HCT116 (cell line): ENCODE data around the gene SLC9A9. TPM values are rescaled to one million over a fixed set of nuclear protein-coding genes. Genes with fewer than 3 reads are reported as not detected.
A peak's percentile ranks its signal among the peaks of the same experiment; 100 is the strongest.

Experiments used
- ATAC-seq: fragments of 200-7000 bp; cut with Tn5 transposase; 2 replicates; pipeline ENCODE4 v1.9.1; 2020; ENCODE audit warnings: mild to moderate bottlenecking, moderate library complexity
- BruUV-seq: library from RNA; stranded (reverse); fragments of 400-500 nt; replicated peaks from 2 replicates; lab custom pipeline; 2021; lab: Mats Ljungman, UMichigan
- CTCF ChIA-PET: fragments of 300-600 bp; sonication (Branson Sonifier 250); formaldehyde crosslinking; loops from one replicate; lab custom pipeline; 2021; ENCODE audit warnings: antibody characterized with exemption; lab: Charles Lee
- POLR2A ChIA-PET: fragments of 300-600, 350-600 bp; sonication (Branson Sonifier 250); formaldehyde crosslinking; loops from one replicate; lab custom pipeline; 2021; ENCODE audit warnings: antibody characterized with exemption; lab: Charles Lee
- RAD21 ChIA-PET, 2 experiments: fragments of 300-600 bp; sonication (Branson Sonifier 250); formaldehyde crosslinking; loops; one replicate each; lab custom pipeline; 2023; ENCODE audit warnings: low total read pairs in 2 of 2; ENCODE audit not compliant: uncharacterized antibody in 2 of 2, unreplicated experiment in 2 of 2, low non-redundant PET in 1 of 2; lab: Charles Lee
- DNase-seq: peaks from one replicate; pipeline ENCODE4 v3.0.0-alpha.2; 2010; ENCODE audit warnings: low read depth, low spot score
- H2AFZ ChIP-seq: fragments of 200-600 bp; shearing (Covaris generic), sonication (generic); 2 replicates; pipeline ENCODE4 v1.6.1; 2017; ENCODE audit warnings: low read depth, mixed run types, mixed read lengths, antibody characterized with exemption, low read length; ENCODE audit not compliant: poor library complexity, severe bottlenecking
- H3K27ac ChIP-seq: 2 replicates; pipeline ENCODE4 v1.5.1; 2012; ENCODE audit warnings: low read depth, low read length
- H3K27me3 ChIP-seq: fragments of 200-600 bp; sonication (generic); 2 replicates; pipeline ENCODE4 v1.6.1; 2016; ENCODE audit warnings: mixed run types, low read length, mixed read lengths; ENCODE audit not compliant: insufficient read depth
- H3K36me3 ChIP-seq, 2 experiments: fragments of 200-500 bp in 1 of 2; fragments of 200-600 bp in 1 of 2; sonication (Bioruptor generic) in 1 of 2; sonication (generic) in 1 of 2; 2 replicates each; pipeline versions ENCODE4 v1.5.1 to v1.6.1; 2014 to 2016; ENCODE audit warnings: low read length in 2 of 2, inconsistent platforms in 1 of 2, mixed read lengths in 1 of 2, mixed run types in 1 of 2; ENCODE audit not compliant: insufficient read depth in 2 of 2, control insufficient read depth in 1 of 2
- H3K4me1 ChIP-seq, 2 experiments: fragments of 200-600 bp in 1 of 2; sonication (generic) in 1 of 2; 2 replicates each; pipeline versions ENCODE4 v1.5.1 to v1.6.1; 2012 to 2017; ENCODE audit warnings: low read length in 2 of 2, inconsistent platforms in 1 of 2, mild to moderate bottlenecking in 1 of 2, mixed read lengths in 1 of 2, mixed run types in 1 of 2, moderate library complexity in 1 of 2; ENCODE audit not compliant: insufficient read depth in 2 of 2, control insufficient read depth in 1 of 2
- H3K4me2 ChIP-seq: fragments of 200-600 bp; sonication (generic); 2 replicates; pipeline ENCODE4 v1.6.1; 2017; ENCODE audit warnings: mixed run types, low read length, mixed read lengths
- H3K4me3 ChIP-seq, 2 experiments: fragments of 200-600 bp in 1 of 2; sonication (generic) in 1 of 2; replicated peaks in 1 of 2; 2 replicates each; pipeline ENCODE4 v1.5.1; 2011 to 2016; ENCODE audit warnings: low read length in 2 of 2, control low read depth in 1 of 2, low read depth in 1 of 2, mild to moderate bottlenecking in 1 of 2, mixed read lengths in 1 of 2, mixed run types in 1 of 2
- H3K79me2 ChIP-seq: fragments of 200-600 bp; sonication (generic); 2 replicates; pipeline ENCODE4 v1.6.1; 2017; ENCODE audit warnings: mild to moderate bottlenecking, mixed run types, low read length, moderate library complexity, mixed read lengths; ENCODE audit not compliant: insufficient read depth
- H3K9ac ChIP-seq: fragments of 200-600 bp; sonication (generic); 2 replicates; pipeline ENCODE4 v1.6.1; 2016; ENCODE audit warnings: low read length, mixed read lengths
- H3K9me2 ChIP-seq: fragments of 200-600 bp; sonication (generic), shearing (Covaris generic); 2 replicates; pipeline ENCODE4 v1.6.1; 2017; ENCODE audit warnings: mixed run types, mild to moderate bottlenecking, moderate library complexity; ENCODE audit not compliant: insufficient read depth
- H3K9me3 ChIP-seq, 2 experiments: fragments of 200-500 bp in 1 of 2; fragments of 200-600 bp in 1 of 2; sonication (Bioruptor generic) in 1 of 2; sonication (generic) in 1 of 2; 2 replicates each; pipeline ENCODE4 v1.6.1; 2014 to 2017; ENCODE audit warnings: low read length in 2 of 2, mixed read lengths in 2 of 2, inconsistent platforms in 1 of 2, low read depth in 1 of 2, mild to moderate bottlenecking in 1 of 2, mixed run types in 1 of 2, moderate library complexity in 1 of 2; ENCODE audit not compliant: control insufficient read depth in 1 of 2, insufficient read depth in 1 of 2
- H4K20me1 ChIP-seq: fragments of 200-600 bp; sonication (generic), shearing (Covaris generic); 2 replicates; pipeline ENCODE4 v1.6.1; 2017; ENCODE audit warnings: mixed run types, mild to moderate bottlenecking, moderate library complexity; ENCODE audit not compliant: insufficient read depth
- CBX3 ChIP-seq: IDR thresholded peaks from 2 replicates; pipeline ENCODE4 v1.6.1; 2012; ENCODE audit warnings: low read depth
- CEBPB ChIP-seq: IDR thresholded peaks from 2 replicates; pipeline ENCODE4 v1.6.1; 2012; ENCODE audit warnings: low read depth
- EZH2 ChIP-seq: fragments of 200-600 bp; sonication (generic); IDR thresholded peaks from 2 replicates; pipeline ENCODE4 v1.6.1; 2017; ENCODE audit warnings: antibody characterized with exemption, mixed run types
- FOSL1 ChIP-seq: IDR thresholded peaks from 2 replicates; pipeline ENCODE4 v1.6.1; 2012; ENCODE audit warnings: low read depth
- POLR2A ChIP-seq: IDR thresholded peaks from 2 replicates; pipeline ENCODE4 v1.7.0; 2011; ENCODE audit warnings: borderline replicate concordance; ENCODE audit not compliant: insufficient read depth, insufficient read length; ENCODE audit errors: extremely low read depth
- POLR2AphosphoS5 ChIP-seq: IDR thresholded peaks from 2 replicates; pipeline ENCODE4 v1.6.1; 2011; ENCODE audit warnings: mild to moderate bottlenecking, low read depth, low read length, moderate library complexity
- RAD21 ChIP-seq: IDR thresholded peaks from 2 replicates; pipeline ENCODE4 v1.6.1; 2012; ENCODE audit warnings: low read depth, mild to moderate bottlenecking
- SIN3A ChIP-seq: IDR thresholded peaks from 2 replicates; pipeline ENCODE4 v1.6.1; 2012; ENCODE audit warnings: low read depth
- TCF7L2 ChIP-seq: IDR thresholded peaks from 2 replicates; pipeline ENCODE4 v1.7.0; 2011; ENCODE audit warnings: borderline replicate concordance, inconsistent platforms; ENCODE audit not compliant: insufficient read depth, insufficient read length; ENCODE audit errors: extremely low read depth
- YY1 ChIP-seq: IDR thresholded peaks from 2 replicates; pipeline ENCODE4 v1.6.1; 2011; ENCODE audit warnings: low read length, low read depth, moderate library complexity, mild to moderate bottlenecking; ENCODE audit not compliant: insufficient replicate concordance; ENCODE audit errors: extremely low read depth
- ZNF274 ChIP-seq: fragments of 200-500 bp; sonication (Bioruptor generic); IDR thresholded peaks from 2 replicates; pipeline ENCODE4 v1.6.1; 2014; ENCODE audit warnings: mild to moderate bottlenecking, low read depth, low read length, inconsistent platforms
- intact Hi-C: fragments of 100-400 bp; cut with micrococcal nuclease; formaldehyde crosslinking; loops from 2 replicates; pipeline ENCODE4 v1.10.0; 2022
- total RNA-seq: library from RNA; stranded (reverse); gene quantifications from one replicate; pipeline ENCODE4 v1.2.1, GENCODE V29; 2021; ENCODE audit not compliant: unreplicated experiment

SLC9A9 gene
- total RNA-seq, 1 experiment from 2014 or later = 0.20 TPM

DNA sequence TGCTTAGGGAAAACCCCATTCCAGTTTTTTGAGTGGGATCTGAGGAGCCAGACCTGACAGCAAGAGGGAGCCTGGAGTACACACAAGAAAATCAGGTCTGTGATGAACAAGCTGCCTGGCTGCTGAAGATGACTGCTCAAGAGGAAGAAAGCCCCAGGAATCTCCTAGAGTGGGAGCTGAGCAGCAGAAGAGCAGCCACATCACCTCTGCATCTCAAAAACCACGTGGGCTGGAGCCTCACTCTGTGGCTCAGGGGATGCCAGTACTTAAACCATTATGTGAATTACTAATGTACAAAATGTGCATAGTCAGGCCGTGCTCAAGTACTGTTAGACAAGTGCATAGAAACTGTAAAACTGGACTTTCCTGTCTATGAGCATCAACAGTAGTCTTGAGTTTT is 52.4 kb downstream of the SLC9A9 start:
- intact Hi-C loops = no loop called here
- Histone ChIP-seq H3K4me1 (peaks cover 0 to 6% of the 10 kb centered on the region in 2 experiments; a peak in 1 of 4 replicates), H3K4me2 (no peak overlapping the region), H2AFZ (no peak overlapping the region), H3K27ac (no peak overlapping the region), H3K27me3 (no peaks in the 10 kb centered on the region), H3K79me2 (no peaks in the 10 kb centered on the region), H4K20me1 (no peaks in the 10 kb centered on the region), H3K9me2 (no peaks in the 10 kb centered on the region), H3K36me3 (no peaks in the 10 kb centered on the region), H3K9ac (no peak overlapping the region), H3K9me3 (no peaks in the 10 kb centered on the region), H3K4me3 (no peak overlapping the region)
- RAD21 ChIA-PET = no interaction called here
- DNase-seq (no peak), ATAC-seq (no peak)
- BruUV-seq = no TSS peak
- CTCF ChIA-PET = no interaction called here
- POLR2A ChIA-PET = no interaction called here
- TF ChIP-seq FOSL1 = no peak
- peak; percentile 22; the same call in 1 of the 2 replicates for TF ChIP-seq RAD21

DNA sequence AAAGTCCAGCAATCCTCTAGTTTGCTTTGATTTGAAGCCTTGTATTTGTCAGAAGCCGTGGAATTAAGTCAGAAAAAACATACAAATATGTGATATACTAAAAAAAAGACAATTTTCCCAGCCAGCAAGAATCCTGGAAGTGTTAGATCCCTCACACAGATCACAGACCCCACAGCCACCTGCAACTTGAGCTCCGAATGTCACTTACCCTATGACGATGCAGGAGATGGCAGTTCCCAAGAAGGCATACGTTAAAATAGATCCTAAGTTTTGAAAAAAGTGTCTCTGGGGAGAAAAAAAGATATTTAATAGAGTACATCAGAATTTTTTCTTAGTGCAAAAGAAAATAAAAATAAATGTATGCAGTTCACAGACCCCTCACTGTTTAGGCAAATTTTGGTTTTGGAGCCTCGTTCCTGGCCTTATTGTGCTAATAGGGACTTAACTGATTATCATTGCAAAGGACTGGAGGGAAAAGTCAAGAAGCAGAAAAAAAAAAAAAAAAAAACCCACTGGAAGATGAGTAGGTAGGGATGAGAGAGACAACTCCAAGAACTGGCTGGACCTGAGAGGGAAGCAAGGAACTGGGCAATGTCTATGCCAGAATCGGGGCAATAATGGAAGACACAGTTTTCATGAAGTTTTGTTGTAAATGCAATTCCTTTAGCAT is 53.3 kb downstream of the SLC9A9 start:
- CTCF ChIA-PET = no interaction called here
- Histone ChIP-seq H3K4me1 (peaks cover 0 to 6% of the 10 kb centered on the region in 2 experiments; a peak in 1 of 4 replicates), H3K27me3 (no peaks in the 10 kb centered on the region), H2AFZ (no peak overlapping the region), H3K9me3 (no peaks in the 10 kb centered on the region), H3K9ac (no peak overlapping the region), H3K4me3 (no peak overlapping the region), H3K79me2 (no peaks in the 10 kb centered on the region), H3K4me2 (no peak overlapping the region), H3K27ac (no peak overlapping the region), H3K9me2 (no peaks in the 10 kb centered on the region), H3K36me3 (no peaks in the 10 kb centered on the region), H4K20me1 (no peaks in the 10 kb centered on the region)
- POLR2A ChIA-PET = no interaction called here
- no TSS peak for BruUV-seq
- RAD21 ChIA-PET = no interaction called here
- ATAC-seq (no peak), DNase-seq (no peak)
- TF ChIP-seq YY1 (no peak), EZH2 (no peak), SIN3A (no peak), TCF7L2 (no peak), POLR2AphosphoS5 (no peak), POLR2A (no peak), CEBPB (no peak), ZNF274 (no peak), CBX3 (no peak)
- intact Hi-C loops = no loop called here
